ENCODE measurements around the gene CPOX. TPM values are rescaled to one million over a fixed set of nuclear protein-coding genes. Genes with fewer than 3 reads are reported as not detected.

Gene CPOX
- total RNA-seq, 2 donors from 2014 or later, result 14.0 to 40.8 TPM

DNA sequence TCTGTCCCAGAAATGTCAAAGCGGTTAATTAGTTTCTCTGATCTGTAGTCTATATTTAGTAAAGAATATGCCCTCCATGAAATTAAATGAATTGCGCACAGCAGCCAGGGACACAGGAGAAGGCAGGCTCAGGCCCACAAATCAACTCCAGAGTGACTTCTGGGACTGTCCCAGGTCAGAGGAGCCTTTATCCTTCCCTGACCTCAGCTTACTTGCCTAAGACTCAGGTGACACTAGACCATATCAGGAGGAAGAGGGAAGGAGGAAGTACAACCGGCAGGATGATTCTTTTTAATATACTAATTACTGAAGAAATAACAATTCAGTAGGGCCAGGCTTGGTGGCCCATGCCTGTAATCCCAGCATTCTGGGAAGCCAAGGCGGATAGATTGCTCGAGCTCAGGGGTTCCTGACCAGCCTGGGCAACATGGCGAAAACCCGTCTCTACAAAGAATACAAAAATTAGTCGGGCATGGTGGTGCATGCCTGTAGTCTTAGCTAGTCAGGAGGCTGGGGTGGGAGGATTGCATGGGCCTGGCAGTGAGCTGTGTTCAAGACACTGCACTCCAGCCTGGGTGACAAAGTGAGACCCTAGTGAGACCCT, 63.5 kb downstream of the CPOX start:
- Histone ChIP-seq H3K4me1 (ENCODE audit: control insufficient read depth in 1 of 2, low read depth in 2 of 2) (no peaks in the 10 kb centered on the region), H3K9me3 (no peaks in the 10 kb centered on the region), H3K27ac (no peak overlapping the region), H3K36me3 (no peaks in the 10 kb centered on the region), H3K27me3 (replicated peaks; ENCODE audit: insufficient read depth) (no peaks in the 10 kb centered on the region), H3K4me3 (no peak overlapping the region)
- no peak for ATAC-seq (ENCODE audit: insufficient number of reproducible peaks, low FRiP score, low read depth)
- TF ChIP-seq, protein P1, sequence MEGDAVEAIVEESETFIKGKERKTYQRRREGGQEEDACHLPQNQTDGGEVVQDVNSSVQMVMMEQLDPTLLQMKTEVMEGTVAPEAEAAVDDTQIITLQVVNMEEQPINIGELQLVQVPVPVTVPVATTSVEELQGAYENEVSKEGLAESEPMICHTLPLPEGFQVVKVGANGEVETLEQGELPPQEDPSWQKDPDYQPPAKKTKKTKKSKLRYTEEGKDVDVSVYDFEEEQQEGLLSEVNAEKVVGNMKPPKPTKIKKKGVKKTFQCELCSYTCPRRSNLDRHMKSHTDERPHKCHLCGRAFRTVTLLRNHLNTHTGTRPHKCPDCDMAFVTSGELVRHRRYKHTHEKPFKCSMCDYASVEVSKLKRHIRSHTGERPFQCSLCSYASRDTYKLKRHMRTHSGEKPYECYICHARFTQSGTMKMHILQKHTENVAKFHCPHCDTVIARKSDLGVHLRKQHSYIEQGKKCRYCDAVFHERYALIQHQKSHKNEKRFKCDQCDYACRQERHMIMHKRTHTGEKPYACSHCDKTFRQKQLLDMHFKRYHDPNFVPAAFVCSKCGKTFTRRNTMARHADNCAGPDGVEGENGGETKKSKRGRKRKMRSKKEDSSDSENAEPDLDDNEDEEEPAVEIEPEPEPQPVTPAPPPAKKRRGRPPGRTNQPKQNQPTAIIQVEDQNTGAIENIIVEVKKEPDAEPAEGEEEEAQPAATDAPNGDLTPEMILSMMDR (IDR thresholded peaks at IDR 0.05), result no peak
- no peak for DNase-seq (ENCODE audit: low spot score)

Other genes starting within 250 kb of the CPOX start
- gene OR5K4, start 239.8 kb downstream of the CPOX start, total RNA-seq, result not detected
- gene OR5K3, start 202.9 kb downstream of the CPOX start, total RNA-seq, result not detected
- gene OR5K1, start 130.4 kb downstream of the CPOX start, total RNA-seq, result not detected
- not detected for gene OR5K2, start 95.9 kb downstream of the CPOX start, total RNA-seq
- 100 to 1,000 TPM; 134 to 175 TPM for gene CLDND1, start 70.7 kb downstream of the CPOX start, total RNA-seq
- gene GPR15, start 61.6 kb downstream of the CPOX start, total RNA-seq, result not detected
- gene ST3GAL6, start 169.7 kb upstream of the CPOX start, total RNA-seq, result 10 to 100 TPM; 12.0 to 16.9 TPM